ENCODE measurements around the gene TACC3.

Gene TACC3

GRCh38 chr4:1736812-1737211 lies 15.5 kb downstream of the TACC3 start:
- no peaks in the 10 kb centered on the region for H3K4me1 ChIP-seq (ENCODE audit: control insufficient read depth, insufficient read depth, low read length, poor library complexity, severe bottlenecking)
- H3K4me3 ChIP-seq (ENCODE audit: insufficient read depth, low read depth, low read length, poor library complexity, severe bottlenecking): no peak overlapping the region
- H3K27me3 ChIP-seq (replicated peaks; ENCODE audit: control insufficient read depth, insufficient read depth, low read length, poor library complexity, severe bottlenecking): no peaks in the 10 kb centered on the region
- H3K27ac ChIP-seq (ENCODE audit: insufficient read depth, low read length, poor library complexity, severe bottlenecking): no peak overlapping the region
- DNase-seq: no peak
- peaks cover 86% of the 10 kb centered on the region for H3K36me3 ChIP-seq (ENCODE audit: control insufficient read depth, insufficient read depth, low read length)
- peaks cover 10% of the 10 kb centered on the region for H3K9me3 ChIP-seq (ENCODE audit: control insufficient read depth, low read length)

- Histone ChIP-seq H3K36me3 (ENCODE audit: control insufficient read depth, insufficient read depth, low read length) (peaks cover 86% of the 10 kb centered on the region), H3K4me1 (ENCODE audit: control insufficient read depth, insufficient read depth, low read length, poor library complexity, severe bottlenecking) (no peaks in the 10 kb centered on the region), H3K27me3 (replicated peaks; ENCODE audit: control insufficient read depth, insufficient read depth, low read length, poor library complexity, severe bottlenecking) (no peaks in the 10 kb centered on the region), H3K27ac (ENCODE audit: insufficient read depth, low read length, poor library complexity, severe bottlenecking) (no peak overlapping the region), H3K4me3 (ENCODE audit: insufficient read depth, low read depth, low read length, poor library complexity, severe bottlenecking) (no peak overlapping the region), H3K9me3 (ENCODE audit: control insufficient read depth, low read length) (peaks cover 10% of the 10 kb centered on the region)
- DNase-seq: no peak
These were observed 16.3 kb downstream of the TACC3 start for GRCh38 chr4:1737666-1738065.

- no peaks in the 10 kb centered on the region for H3K27me3 ChIP-seq (replicated peaks; ENCODE audit: control insufficient read depth, insufficient read depth, low read length, poor library complexity, severe bottlenecking)
- no peaks in the 10 kb centered on the region for H3K4me1 ChIP-seq (ENCODE audit: control insufficient read depth, insufficient read depth, low read length, poor library complexity, severe bottlenecking)
- H3K36me3 ChIP-seq (ENCODE audit: control insufficient read depth, insufficient read depth, low read length): peaks cover 82% of the 10 kb centered on the region
- no peak overlapping the region for H3K4me3 ChIP-seq (ENCODE audit: insufficient read depth, low read depth, low read length, poor library complexity, severe bottlenecking)
- H3K9me3 ChIP-seq (ENCODE audit: control insufficient read depth, low read length): peaks cover 10% of the 10 kb centered on the region
- no peak for DNase-seq
- H3K27ac ChIP-seq (ENCODE audit: insufficient read depth, low read length, poor library complexity, severe bottlenecking): no peak overlapping the region
These were observed 17.1 kb downstream of the TACC3 start for GRCh38 chr4:1738410-1738809.

- Histone ChIP-seq H3K4me3 (ENCODE audit: insufficient read depth, low read depth, low read length, poor library complexity, severe bottlenecking) (no peak overlapping the region), H3K27me3 (replicated peaks; ENCODE audit: control insufficient read depth, insufficient read depth, low read length, poor library complexity, severe bottlenecking) (no peaks in the 10 kb centered on the region), H3K36me3 (ENCODE audit: control insufficient read depth, insufficient read depth, low read length) (peaks cover 83% of the 10 kb centered on the region), H3K27ac (ENCODE audit: insufficient read depth, low read length, poor library complexity, severe bottlenecking) (no peak overlapping the region), H3K9me3 (ENCODE audit: control insufficient read depth, low read length) (peaks cover 10% of the 10 kb centered on the region), H3K4me1 (ENCODE audit: control insufficient read depth, insufficient read depth, low read length, poor library complexity, severe bottlenecking) (no peaks in the 10 kb centered on the region)
- DNase-seq: no peak
These were observed 18.0 kb downstream of the TACC3 start for GRCh38 chr4:1739358-1739757.

GRCh38 chr4:1740021-1740545 lies 18.8 kb downstream of the TACC3 start:
- H3K9me3 ChIP-seq (ENCODE audit: control insufficient read depth, low read length): peaks cover 10% of the 10 kb centered on the region
- DNase-seq: no peak
- no peaks in the 10 kb centered on the region for H3K27me3 ChIP-seq (replicated peaks; ENCODE audit: control insufficient read depth, insufficient read depth, low read length, poor library complexity, severe bottlenecking)
- H3K4me1 ChIP-seq (ENCODE audit: control insufficient read depth, insufficient read depth, low read length, poor library complexity, severe bottlenecking): no peaks in the 10 kb centered on the region
- H3K27ac ChIP-seq (ENCODE audit: insufficient read depth, low read length, poor library complexity, severe bottlenecking): no peak overlapping the region
- no peak overlapping the region for H3K4me3 ChIP-seq (ENCODE audit: insufficient read depth, low read depth, low read length, poor library complexity, severe bottlenecking)
- H3K36me3 ChIP-seq (ENCODE audit: control insufficient read depth, insufficient read depth, low read length): peaks cover 80% of the 10 kb centered on the region

- Histone ChIP-seq H3K27me3 (replicated peaks; ENCODE audit: control insufficient read depth, insufficient read depth, low read length, poor library complexity, severe bottlenecking) (no peaks in the 10 kb centered on the region), H3K4me3 (ENCODE audit: insufficient read depth, low read depth, low read length, poor library complexity, severe bottlenecking) (no peak overlapping the region), H3K4me1 (ENCODE audit: control insufficient read depth, insufficient read depth, low read length, poor library complexity, severe bottlenecking) (no peaks in the 10 kb centered on the region), H3K36me3 (ENCODE audit: control insufficient read depth, insufficient read depth, low read length) (peaks cover 70% of the 10 kb centered on the region), H3K9me3 (ENCODE audit: control insufficient read depth, low read length) (peaks cover 10% of the 10 kb centered on the region), H3K27ac (ENCODE audit: insufficient read depth, low read length, poor library complexity, severe bottlenecking) (no peak overlapping the region)
- DNase-seq: no peak
These were observed 19.9 kb downstream of the TACC3 start for GRCh38 chr4:1741208-1741607.

- peaks cover 47% of the 10 kb centered on the region for H3K36me3 ChIP-seq (ENCODE audit: control insufficient read depth, insufficient read depth, low read length)
- H3K9me3 ChIP-seq (ENCODE audit: control insufficient read depth, low read length): peaks cover 2% of the 10 kb centered on the region
- no peak for DNase-seq
These were observed 22.2 kb downstream of the TACC3 start for GRCh38 chr4:1743551-1743950.

GRCh38 chr4:1743975-1744374 lies 22.7 kb downstream of the TACC3 start:
- Histone ChIP-seq H3K9me3 (ENCODE audit: control insufficient read depth, low read length) (no peaks in the 10 kb centered on the region), H3K36me3 (ENCODE audit: control insufficient read depth, insufficient read depth, low read length) (peaks cover 43% of the 10 kb centered on the region), H3K27ac (ENCODE audit: insufficient read depth, low read length, poor library complexity, severe bottlenecking) (no peak overlapping the region), H3K4me1 (ENCODE audit: control insufficient read depth, insufficient read depth, low read length, poor library complexity, severe bottlenecking) (peaks cover 5% of the 10 kb centered on the region), H3K27me3 (replicated peaks; ENCODE audit: control insufficient read depth, insufficient read depth, low read length, poor library complexity, severe bottlenecking) (no peaks in the 10 kb centered on the region), H3K4me3 (ENCODE audit: insufficient read depth, low read depth, low read length, poor library complexity, severe bottlenecking) (no peak overlapping the region)
- no peak for DNase-seq

More at GRCh38 chr4:1743551-1743950, 22.2 kb downstream of the TACC3 start:
- Histone ChIP-seq H3K27ac (ENCODE audit: insufficient read depth, low read length, poor library complexity, severe bottlenecking) (no peak overlapping the region), H3K27me3 (replicated peaks; ENCODE audit: control insufficient read depth, insufficient read depth, low read length, poor library complexity, severe bottlenecking) (no peaks in the 10 kb centered on the region), H3K4me1 (ENCODE audit: control insufficient read depth, insufficient read depth, low read length, poor library complexity, severe bottlenecking) (peaks cover 3% of the 10 kb centered on the region), H3K4me3 (ENCODE audit: insufficient read depth, low read depth, low read length, poor library complexity, severe bottlenecking) (no peak overlapping the region)

- no peak for DNase-seq
- Histone ChIP-seq H3K4me1 (ENCODE audit: control insufficient read depth, insufficient read depth, low read length, poor library complexity, severe bottlenecking) (peaks cover 5% of the 10 kb centered on the region), H3K27me3 (replicated peaks; ENCODE audit: control insufficient read depth, insufficient read depth, low read length, poor library complexity, severe bottlenecking) (no peaks in the 10 kb centered on the region), H3K4me3 (ENCODE audit: insufficient read depth, low read depth, low read length, poor library complexity, severe bottlenecking) (no peak overlapping the region), H3K9me3 (ENCODE audit: control insufficient read depth, low read length) (no peaks in the 10 kb centered on the region), H3K36me3 (ENCODE audit: control insufficient read depth, insufficient read depth, low read length) (peaks cover 42% of the 10 kb centered on the region), H3K27ac (ENCODE audit: insufficient read depth, low read length, poor library complexity, severe bottlenecking) (no peak overlapping the region)
These were observed 23.2 kb downstream of the TACC3 start for GRCh38 chr4:1744552-1744951.

- Histone ChIP-seq H3K27me3 (replicated peaks; ENCODE audit: control insufficient read depth, insufficient read depth, low read length, poor library complexity, severe bottlenecking) (no peaks in the 10 kb centered on the region), H3K4me3 (ENCODE audit: insufficient read depth, low read depth, low read length, poor library complexity, severe bottlenecking) (no peak overlapping the region), H3K36me3 (ENCODE audit: control insufficient read depth, insufficient read depth, low read length) (peaks cover 38% of the 10 kb centered on the region), H3K4me1 (ENCODE audit: control insufficient read depth, insufficient read depth, low read length, poor library complexity, severe bottlenecking) (peaks cover 5% of the 10 kb centered on the region), H3K27ac (ENCODE audit: insufficient read depth, low read length, poor library complexity, severe bottlenecking) (no peak overlapping the region), H3K9me3 (ENCODE audit: control insufficient read depth, low read length) (no peaks in the 10 kb centered on the region)
- no peak for DNase-seq
These were observed 23.8 kb downstream of the TACC3 start for GRCh38 chr4:1745165-1745564.
